RCC 7860 (cell line): ENCODE results near the gene CLDN16.

Source experiments
- DNase-seq: peaks from one replicate; pipeline ENCODE4 v3.0.0-alpha.2; 2015; ENCODE audit warnings: low spot score
- FAIRE-seq: peaks from 2 replicates; lab custom pipeline; 2012; peaks lifted over from hg19 to GRCh38; lab: Jason Lieb, UNC

CLDN16 gene

GRCh38 chr3:190378240-190378891, 9.6 kb upstream of the CLDN16 start:
- DNase-seq (peak; percentile 21), FAIRE-seq (peak; percentile 8)

DNA sequence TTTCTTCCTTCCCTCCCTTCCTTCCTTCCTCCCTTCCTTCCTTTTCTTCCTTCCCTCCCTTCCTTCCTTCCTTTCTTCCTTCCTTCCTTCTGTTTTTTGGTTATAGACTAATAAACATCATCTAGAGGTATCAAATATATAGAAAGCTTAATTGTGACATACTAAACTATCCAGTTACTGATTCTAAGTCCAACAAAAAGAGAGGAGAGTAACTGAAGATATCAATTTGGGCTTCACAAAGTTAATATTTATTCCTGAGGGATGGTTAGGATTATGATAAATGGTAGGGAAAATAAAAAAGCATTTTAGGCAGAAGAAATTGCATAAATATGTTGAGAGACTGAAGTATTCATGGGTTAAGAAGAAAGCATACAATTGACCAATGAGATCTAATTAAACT, 7.8 kb upstream of the CLDN16 start:
- DNase-seq (no peak), FAIRE-seq (no peak)

DNA sequence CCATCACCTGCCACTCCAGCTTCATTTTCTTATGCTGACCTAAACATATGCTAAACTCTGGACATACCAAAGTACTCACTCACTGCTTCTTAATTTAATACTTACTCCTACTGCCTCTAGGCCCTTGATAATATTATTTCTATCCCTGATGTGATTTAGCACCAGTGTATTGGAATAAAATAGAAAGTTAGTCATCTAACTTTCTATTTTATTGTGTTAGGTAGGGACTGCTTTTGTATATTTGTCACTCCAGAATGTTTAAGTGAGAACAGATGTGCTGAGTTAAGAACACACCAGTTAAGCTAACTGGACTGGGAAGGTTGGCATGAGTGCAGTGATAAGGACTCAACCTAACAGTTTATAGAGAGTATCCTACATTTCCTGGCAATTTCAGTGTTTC, 6.5 kb upstream of the CLDN16 start:
- FAIRE-seq, result peak; percentile 66
- peak; percentile 36 for DNase-seq

GRCh38 chr3:190382082-190382481, 5.9 kb upstream of the CLDN16 start:
- peak; percentile 75 for DNase-seq
- FAIRE-seq, result peak; percentile 84

- peak; percentile 82 for FAIRE-seq
- DNase-seq, result peak; percentile 78
These were observed 3.6 kb upstream of the CLDN16 start for GRCh38 chr3:190384309-190384756.

- peak; percentile 96 for FAIRE-seq
These were observed 2.0 kb upstream of the CLDN16 start for GRCh38 chr3:190385731-190386688.

DNA sequence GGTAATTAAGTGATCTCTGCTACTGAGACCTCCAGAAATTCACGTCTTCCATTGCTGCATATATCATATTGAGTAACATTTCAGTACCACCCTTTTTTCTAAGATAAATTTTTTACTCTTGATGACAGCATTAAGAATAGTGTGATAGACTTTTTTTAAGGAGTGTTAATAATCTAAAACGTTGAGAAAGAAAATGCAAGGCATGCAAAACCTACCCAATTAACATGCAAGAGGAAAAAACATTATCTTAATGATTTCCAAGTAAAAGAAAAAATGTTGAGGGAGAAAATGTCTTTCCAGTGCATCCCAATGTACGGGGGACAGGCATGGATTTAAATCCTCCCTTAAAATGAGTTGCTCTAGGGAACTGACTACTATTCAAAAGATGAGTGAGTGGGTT, 740 bp downstream of the CLDN16 start:
- DNase-seq, result no peak
- no peak for FAIRE-seq

More at GRCh38 chr3:190385731-190386688, 2.0 kb upstream of the CLDN16 start:
- peak; percentile 93 for DNase-seq

- DNase-seq (no peak), FAIRE-seq (no peak)
These were observed 8.0 kb downstream of the CLDN16 start for GRCh38 chr3:190396001-190396400.

GRCh38 chr3:190397889-190398288, 9.9 kb downstream of the CLDN16 start:
- DNase-seq (no peak), FAIRE-seq (no peak)

DNA sequence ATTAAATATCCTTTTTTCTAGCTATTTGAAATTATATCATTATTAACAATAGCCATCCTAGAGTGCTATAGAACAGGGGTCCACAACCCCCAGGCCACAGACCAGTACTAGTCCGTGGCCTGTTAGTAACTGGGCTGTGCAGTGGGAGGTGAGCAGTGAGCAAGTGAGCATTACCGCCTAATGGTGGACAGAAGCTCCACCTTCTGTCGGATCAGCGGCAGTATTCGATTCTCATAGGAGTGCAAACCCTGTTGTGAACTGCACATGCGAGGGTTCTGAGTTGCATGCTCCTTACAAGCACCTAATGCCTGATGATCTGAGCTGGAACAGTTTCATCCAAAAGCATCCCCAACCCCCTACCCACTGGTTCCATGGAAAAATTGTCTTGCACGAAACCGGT, 11.7 kb downstream of the CLDN16 start:
- DNase-seq, result no peak
- no peak for FAIRE-seq

DNA sequence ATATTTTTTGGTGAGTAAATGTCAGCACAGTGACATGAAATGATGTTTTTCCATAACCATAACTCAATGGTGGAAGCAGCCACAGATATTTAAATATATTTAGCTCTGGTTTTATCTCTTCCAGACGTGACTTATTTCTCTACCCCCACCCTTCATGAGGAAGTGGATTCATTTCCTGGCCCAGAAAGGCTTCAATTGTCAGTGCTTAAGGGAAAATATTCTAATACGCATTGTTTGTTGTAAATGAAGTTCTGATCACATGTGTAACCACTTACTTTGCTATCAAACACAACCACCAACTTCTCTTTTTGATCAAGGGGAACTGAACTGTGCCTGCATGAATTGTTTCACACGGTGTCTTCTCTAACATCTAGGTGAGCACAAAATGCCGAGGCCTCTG, 14.0 kb downstream of the CLDN16 start:
- FAIRE-seq, result no peak
- no peak for DNase-seq

DNA sequence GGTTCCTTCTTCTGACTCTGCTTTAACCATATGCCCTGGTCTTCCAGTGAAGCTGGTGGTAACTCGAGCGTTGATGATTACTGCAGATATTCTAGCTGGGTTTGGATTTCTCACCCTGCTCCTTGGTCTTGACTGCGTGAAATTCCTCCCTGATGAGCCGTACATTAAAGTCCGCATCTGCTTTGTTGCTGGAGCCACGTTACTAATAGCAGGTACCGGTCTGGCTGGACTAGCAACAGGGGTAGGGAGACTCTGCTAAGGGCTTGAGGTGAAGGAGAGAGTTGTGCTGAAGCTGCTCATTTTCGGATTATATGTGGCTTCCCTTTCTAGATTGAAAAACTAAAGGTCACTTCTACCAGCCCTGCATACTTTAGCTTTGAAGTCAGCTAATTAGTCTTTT, 16.8 kb downstream of the CLDN16 start:
- FAIRE-seq (no peak), DNase-seq (no peak)

DNA sequence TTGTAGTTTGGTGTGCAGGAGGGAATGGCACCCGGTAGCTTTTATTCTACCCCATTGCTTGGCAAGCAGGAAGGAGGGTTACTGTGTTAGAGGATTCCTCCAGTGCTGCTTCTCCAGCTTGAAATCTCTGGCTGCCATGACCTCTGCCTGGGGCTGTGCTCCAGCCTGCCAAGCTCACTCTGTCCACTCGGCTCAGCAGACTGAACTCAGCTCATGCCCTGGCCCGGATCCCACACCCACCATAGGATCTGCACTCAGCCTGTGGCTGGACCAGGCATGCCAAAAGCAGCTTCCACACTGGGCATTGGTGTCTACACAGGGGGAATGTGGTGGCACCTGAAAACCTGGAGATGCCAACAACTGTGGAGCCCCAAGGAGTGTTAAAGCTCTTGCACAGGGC, 26.3 kb downstream of the CLDN16 start:
- FAIRE-seq (no peak), DNase-seq (no peak)

GRCh38 chr3:190424108-190424477, 36.1 kb downstream of the CLDN16 start:
- FAIRE-seq (no peak), DNase-seq (no peak)

- DNase-seq (peak; percentile 75), FAIRE-seq (peak; percentile 85)
These were observed 36.8 kb downstream of the CLDN16 start for GRCh38 chr3:190424478-190425439.

GRCh38 chr3:190425833-190426232, 37.9 kb downstream of the CLDN16 start:
- DNase-seq (no peak), FAIRE-seq (peak; percentile 68)

GRCh38 chr3:190426806-190427507, 39.0 kb downstream of the CLDN16 start:
- DNase-seq (no peak), FAIRE-seq (no peak)

DNA sequence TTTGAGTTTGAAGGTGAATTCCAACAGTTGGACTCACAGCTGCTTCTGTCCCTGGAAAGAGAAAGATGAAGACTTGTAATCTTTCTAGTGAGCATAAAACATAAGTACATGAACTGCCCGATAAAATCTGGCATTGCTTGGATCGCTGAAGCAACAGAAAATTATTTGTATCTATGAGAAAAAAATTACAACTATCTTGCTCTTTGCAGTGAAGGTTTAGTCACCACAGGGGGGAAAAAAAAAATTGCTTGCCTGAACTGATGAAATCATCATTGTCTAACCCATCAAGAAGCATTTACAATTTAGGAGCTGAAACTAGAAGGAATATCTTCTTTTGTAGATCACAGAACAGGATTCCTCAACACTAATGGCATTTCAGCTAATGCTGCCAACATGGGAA, 41.7 kb downstream of the CLDN16 start:
- FAIRE-seq, result no peak
- DNase-seq, result no peak

GRCh38 chr3:190430906-190431305, 42.9 kb downstream of the CLDN16 start:
- FAIRE-seq (no peak), DNase-seq (no peak)

GRCh38 chr3:190432216-190432615, 44.3 kb downstream of the CLDN16 start:
- peak; percentile 27 for DNase-seq
- no peak for FAIRE-seq
